GM19328 (cell line): ENCODE data around the gene CNIH3.

Experiments
- ATAC-seq: cut with Tn5 transposase; IDR thresholded peaks from one replicate; pipeline ENCODE4 v1.9.1; 2021; ENCODE audit warnings: mild to moderate bottlenecking, moderate library complexity; ENCODE audit not compliant: unreplicated experiment

CNIH3 gene

DNA sequence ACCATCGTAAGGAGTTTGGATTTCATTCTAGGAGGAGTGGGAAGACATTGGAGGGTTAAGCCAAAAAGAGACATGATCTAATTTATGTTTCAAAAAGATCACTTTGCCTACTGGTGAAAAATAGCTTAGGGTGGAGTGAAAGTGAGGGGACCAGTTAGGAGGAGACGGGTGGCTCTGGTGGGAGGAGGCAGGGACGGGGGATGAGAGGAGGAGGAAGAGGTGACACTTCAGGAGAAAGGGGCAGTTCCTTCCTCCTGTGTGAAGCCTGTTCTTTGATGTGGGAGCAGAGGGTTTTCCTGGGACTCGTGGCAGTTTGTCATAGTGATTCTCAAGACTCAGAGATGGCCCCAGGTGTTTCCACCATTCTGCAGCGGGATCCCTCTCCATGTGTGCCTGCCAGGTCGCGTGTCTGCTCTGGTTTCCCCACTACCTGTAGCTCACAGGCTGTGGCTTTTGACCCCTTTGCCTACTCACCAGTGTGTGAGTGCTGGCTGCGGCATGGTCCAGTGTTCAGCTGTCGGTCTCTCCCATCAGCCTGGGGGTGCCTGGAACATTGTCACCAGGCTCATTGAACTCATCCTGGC, 102.4 kb downstream of the CNIH3 start:
- no peak for ATAC-seq

GRCh38 chr1:224719716-224720115, 103.6 kb downstream of the CNIH3 start:
- ATAC-seq, result no peak

DNA sequence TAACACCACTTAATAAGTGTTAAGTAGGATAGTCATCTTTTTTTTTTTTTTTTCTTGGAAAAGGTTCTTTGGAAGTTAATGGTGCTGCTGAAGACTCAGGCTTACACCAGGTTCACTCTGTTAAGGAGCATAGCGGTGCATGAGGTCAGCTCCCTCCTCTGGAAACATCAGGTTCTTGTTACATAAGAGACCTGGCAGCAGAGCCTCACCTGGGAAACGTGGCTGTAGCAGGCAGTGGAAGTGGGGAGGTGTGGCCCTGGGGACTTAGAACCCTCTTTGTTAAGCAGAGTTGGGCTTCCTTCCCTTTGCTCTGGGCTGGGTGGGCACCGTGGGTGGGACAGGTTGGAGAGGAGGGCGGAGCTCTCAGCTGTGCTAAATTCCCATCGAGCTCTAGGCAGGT, 104.1 kb downstream of the CNIH3 start:
- ATAC-seq, result no peak

GRCh38 chr1:224721000-224721399, 104.9 kb downstream of the CNIH3 start:
- no peak for ATAC-seq

GRCh38 chr1:224722838-224723237, 106.7 kb downstream of the CNIH3 start:
- ATAC-seq, result no peak

- ATAC-seq, result no peak
These were observed 108.4 kb downstream of the CNIH3 start for GRCh38 chr1:224724566-224724965.

- no peak for ATAC-seq
These were observed 110.5 kb downstream of the CNIH3 start for GRCh38 chr1:224726441-224727182.

DNA sequence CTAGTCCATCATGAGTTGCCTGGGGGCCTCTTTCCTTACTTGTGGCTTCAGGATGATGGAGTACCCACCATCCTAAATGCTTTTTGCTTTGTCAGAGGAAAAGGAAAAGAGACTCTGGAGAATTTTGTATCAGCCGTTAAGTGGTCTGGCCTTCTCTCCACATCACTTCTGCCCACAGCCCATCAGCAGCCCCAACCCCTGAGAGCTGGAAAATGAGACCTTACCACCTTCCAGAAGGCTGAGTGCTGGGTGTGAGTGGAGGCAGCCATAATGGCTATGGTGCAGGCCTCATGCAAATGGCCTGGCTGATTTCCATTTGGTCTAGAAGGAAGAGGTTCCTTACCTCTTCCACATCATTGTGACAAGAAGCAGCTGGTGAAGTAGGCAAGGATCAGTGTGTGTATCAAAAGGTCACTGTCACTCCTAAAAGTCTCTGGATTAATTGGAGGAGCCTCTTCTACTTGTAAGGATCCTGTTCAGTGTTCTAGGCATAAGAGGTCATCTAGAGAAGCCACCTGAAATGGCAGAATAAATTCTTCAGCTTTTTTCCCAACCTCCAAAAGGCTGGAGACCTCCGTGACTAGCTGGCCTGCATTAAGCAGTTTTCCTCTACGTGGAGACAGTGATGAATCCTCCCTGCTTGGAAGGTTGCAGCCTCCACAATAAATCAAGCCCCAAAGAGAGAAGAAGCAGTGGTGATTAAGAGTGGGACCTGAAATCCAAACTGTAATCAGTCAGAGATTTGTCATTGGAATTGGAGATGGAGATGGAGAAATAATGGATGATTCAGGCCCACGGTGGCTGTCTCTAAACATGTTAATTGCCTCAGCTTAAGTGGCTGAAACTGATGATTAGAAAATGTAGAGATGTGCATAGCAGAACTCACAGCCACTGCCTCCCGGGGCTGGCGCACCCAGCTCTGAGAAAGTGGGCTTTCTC, 111.5 kb downstream of the CNIH3 start:
- no peak for ATAC-seq

- no peak for ATAC-seq
These were observed 114.4 kb downstream of the CNIH3 start for GRCh38 chr1:224730540-224730939.

DNA sequence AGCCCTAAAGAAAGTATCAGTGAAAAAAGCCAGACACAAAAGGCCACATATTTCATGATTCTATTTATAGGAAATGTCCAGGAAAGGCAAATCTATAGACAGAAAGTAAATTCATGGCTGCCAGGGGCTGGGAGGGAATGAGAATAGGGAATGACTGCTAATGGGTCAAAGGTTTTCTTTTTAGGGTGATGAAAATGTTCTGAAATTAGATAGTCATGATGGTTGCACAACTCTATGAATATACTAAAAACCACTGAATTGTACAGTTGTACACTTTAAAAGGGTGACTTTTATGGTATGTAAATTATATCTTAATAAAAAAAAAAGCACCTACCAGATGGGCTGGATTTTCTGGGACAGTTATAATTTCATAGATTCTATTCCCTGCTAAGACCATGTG, 114.8 kb downstream of the CNIH3 start:
- ATAC-seq, result no peak

DNA sequence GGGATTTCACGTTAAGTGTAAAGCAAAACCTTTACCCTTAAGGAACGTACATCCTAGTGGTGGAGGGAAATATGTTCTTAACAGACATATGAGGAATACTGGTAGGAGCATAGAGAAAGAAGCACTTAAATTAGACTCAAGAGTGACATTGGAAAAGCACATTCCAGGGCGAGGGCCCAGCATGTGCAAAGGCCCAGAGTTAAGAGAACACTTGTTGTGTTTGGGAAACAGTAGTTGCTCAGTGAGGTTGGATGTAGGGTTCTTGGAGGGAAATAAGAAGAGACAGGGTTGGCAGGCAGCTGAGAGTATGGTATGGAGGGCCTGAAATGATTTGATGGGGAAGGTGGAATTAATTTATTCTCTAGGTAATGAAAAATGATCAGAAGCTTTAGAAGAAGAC, 115.5 kb downstream of the CNIH3 start:
- no peak for ATAC-seq

DNA sequence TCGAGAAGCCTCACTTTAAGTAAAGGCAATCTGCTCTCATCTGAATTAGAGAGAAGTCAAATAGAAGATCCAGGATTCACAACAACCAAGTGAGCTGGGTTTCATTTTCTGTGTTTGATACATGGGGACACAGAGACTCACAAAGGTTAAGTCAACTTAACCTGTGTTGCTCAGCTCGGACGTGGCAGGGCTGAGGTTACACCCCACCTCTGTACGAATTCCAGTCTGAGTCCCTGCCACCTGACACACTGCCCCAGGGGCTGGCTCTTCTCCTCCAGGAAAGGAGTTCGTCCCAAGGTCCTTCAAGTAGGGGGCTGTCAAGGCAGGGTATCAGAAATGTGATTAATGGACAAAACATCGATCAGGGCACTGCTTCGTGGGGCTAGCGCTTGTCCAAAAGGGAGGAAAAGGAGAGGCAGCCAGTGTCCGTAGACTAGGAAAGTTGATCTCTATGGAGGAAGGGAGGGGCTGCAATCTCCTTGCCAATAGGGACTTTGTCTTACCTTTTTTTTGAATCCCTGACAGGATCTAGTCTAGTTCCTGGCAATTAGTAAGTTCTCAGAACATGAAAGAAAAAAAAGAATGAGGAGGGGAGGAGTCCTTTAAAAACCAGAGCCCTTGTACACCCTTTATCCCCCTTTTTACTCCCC, 116.4 kb downstream of the CNIH3 start:
- ATAC-seq, result no peak

GRCh38 chr1:224733027-224733911, 117.2 kb downstream of the CNIH3 start:
- peak; percentile 45 for ATAC-seq

- ATAC-seq, result no peak
These were observed 118.3 kb downstream of the CNIH3 start for GRCh38 chr1:224734261-224734935.

DNA sequence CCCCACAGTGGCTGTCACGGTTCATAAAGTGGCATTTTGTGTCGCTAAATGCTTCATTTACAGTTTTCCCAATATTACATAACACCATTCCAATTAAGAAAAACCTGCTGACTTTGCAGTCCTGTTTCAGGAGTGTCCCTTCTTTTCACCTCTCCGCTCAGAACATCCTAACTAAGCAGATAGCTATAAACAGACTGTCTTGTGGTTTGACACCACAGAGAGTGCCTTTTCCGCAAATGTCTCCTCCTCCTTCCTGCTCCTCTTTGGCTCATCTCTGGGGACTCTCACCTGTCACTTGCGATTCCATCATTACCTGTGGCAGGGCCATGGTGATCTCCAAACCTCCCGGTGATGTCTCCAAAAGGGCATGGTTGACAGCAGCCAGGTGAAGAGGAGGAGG, 119.0 kb downstream of the CNIH3 start:
- ATAC-seq, result no peak

DNA sequence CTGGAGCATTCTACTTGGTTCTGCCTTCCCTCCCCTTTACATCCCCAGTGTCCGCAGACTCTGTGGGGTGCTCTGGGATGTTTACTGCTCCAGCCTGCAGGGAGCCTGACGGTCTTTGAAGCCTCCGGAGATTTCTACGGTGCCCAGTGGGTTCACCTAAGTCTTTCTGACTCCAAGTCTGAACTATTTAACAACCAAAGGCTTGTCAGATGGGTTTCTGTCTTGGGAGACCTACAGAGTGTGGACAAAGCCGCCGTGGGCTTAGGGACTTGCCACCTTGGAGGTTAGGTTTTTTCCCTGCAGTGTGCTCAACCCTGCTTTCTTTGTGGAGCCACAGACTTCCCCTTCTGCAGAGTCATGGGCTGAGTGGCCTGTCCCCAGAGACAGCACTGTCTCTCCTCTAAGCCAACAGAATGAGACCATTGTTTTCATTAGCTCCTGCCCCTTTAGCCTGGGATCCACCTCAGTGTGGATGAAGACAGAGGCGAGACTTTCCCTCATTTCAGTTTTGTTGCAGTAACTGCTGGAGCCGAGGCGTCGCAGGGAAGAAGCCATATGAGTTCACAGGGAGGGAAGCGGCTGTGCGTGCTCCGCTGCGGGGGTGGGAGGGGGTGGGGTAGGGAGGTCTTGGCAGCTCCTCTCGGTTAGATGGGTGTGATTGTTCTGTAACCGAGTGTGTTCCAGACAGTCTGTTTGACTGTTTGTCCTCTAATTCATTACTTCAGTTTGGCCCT, 120.7 kb downstream of the CNIH3 start:
- ATAC-seq, result peak; percentile 57

DNA sequence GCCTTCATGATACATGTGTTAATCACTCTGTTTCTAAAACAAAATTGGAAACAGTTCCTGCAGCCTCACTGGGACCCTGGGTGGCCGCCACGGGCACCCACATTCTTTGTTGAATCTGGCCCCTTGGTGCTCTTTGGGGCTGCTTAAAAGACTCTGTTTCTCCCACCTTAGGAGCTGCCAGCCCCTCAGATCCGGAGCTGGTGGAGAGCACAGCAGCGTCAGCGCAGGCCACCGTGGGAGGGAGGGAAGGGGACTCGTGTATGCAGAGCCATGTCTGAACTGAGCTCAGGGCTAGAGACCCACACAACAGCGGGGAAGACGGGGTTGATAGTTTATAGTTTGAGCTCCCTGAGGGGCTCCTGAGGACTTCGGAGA, 121.2 kb downstream of the CNIH3 start:
- no peak for ATAC-seq

DNA sequence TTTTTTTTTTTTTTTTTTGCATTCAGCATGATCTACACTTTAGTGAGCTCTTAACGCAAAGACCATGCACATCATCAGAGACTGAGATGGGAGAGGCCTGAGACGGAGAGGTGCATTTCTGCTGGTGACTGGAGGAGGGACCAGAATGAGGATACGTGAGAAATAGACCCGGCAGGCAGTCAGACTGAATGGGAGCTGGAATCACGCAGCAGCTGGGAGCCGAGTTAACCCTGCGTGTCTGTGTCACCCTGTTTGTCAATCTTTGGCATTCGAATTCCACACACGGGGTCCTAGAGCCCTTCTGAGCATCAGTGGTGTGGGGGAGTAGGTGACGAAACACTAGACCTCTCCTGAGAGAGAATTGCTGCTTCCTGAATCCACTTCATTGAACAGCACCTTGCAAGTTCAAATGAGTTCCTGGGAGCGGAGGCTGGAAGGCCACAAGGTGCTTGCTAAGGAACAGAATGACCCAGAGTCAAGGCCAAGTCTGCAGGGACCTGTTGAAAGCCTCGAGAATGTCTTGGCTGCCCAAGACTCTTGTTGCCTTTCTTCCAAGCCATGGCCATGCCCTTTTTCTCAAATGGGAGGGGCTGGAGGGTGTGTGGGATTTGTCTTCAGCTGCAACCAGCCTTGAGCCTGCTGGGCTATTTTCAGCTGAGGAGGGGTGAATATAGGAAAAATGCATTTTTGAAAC, 123.3 kb downstream of the CNIH3 start:
- ATAC-seq, result peak; percentile 1
